GM12872 (cell line): ENCODE measurements around the gene ZMYM2.

Experiments used
- CTCF ChIP-seq: IDR thresholded peaks from 3 replicates; pipeline ENCODE4 v1.5.1; 2011; ENCODE audit warnings: low read depth, mild to moderate bottlenecking, low read length, moderate library complexity; ENCODE audit not compliant: insufficient read depth

Gene ZMYM2

GRCh38 chr13:19958155-19959111 lies at the start of gene ZMYM2:
Gene ZMYM2, plus strand, starts transcription at chr13:19958727. Its CDS starts 34,346 bp downstream, at chr13:19993073.
- TF ChIP-seq CTCF, result no peak

DNA sequence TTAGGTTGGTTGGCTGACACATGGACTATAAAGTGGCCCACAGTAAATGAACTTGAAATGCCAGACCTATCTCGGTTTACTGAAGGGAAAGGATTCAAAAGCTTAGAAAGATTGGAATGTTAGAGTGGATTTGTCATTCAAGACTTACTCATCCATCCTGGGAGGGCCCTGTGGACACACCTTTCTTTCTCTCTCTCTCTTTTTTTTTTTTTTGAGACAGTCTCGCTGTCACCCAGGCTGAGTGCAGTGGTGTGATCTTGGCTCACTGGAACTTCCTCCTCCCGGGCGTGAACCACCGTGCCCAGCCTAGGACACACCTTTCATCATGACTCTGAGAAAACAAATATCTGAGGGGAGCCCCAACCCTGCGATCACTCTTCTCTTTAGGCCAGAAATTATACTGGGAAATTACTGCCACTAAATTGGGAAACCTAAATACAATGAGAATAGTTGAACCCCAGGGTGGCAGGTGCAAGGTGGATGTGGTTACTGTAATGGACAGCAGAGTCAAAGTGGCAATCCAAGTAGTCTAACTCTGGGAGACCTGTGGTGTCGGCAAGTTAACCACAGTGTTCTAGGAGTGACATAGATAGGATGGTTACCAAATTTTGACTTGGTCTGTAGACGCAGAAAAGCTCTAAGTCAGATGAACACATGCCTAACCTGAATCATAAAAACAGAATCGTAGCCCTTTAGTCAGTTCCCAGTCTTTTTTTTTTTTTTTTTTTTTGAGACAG lies 48.0 kb upstream of the ZMYM2 start:
- TF ChIP-seq CTCF, result no peak

- TF ChIP-seq CTCF, result peak; percentile 32; the same call in 2 of the 3 replicates
Measured at GRCh38 chr13:19927117-19927748, 31.3 kb upstream of the ZMYM2 start.

GRCh38 chr13:19940106-19940505 lies 18.4 kb upstream of the ZMYM2 start:
- no peak for TF ChIP-seq CTCF

DNA sequence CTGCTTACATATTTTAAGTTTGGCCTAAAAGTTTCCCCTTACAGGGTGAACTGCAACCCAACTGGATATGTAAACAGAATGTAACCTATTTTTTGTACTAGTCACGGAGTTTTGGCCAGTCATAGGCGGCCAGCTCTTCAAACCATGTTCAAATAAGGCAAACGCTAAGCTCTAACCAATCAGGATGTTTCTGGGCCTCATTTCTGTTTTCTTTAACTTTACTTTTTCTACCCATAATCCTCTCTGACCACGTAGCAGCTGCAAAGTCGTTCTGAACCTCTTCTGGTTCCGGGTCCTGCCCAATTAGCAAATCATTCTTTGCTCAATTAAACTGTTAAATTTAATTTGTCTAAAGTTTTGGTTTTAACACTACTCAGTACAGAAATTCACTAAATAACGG lies 8.2 kb upstream of the ZMYM2 start:
- TF ChIP-seq CTCF, result no peak

GRCh38 chr13:19952850-19953249 lies 5.7 kb upstream of the ZMYM2 start:
- TF ChIP-seq CTCF, result no peak

DNA sequence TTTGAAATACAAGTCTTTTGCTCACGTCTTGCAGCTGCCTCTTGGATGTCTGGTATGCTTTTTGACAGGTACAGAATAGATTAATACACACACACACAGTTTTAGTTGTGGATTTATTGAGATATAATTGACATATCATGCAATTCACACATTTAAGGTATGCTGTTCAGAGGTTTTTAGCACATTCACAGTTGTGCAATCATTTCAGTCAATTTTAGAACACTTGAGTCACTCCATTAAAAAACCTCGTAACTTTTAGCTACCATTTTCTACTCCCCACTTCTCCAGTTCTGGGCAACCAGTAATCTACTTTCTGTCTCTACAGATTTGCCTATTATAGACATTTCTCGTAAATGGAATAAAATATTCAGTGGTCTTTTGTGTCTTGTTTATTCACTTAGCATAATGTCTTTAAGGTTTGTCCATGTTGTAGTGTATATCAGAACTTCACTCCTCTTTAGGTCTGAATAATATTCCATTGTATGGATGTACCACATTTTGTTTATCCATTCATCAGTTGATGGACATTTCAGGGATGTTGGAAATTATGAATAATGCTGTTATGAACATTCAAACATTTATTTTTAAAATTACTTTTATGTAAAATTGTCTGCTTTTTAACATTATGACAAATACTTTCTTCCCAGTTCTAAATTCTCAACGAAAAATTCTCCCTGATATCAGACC lies 2.5 kb upstream of the ZMYM2 start:
- no peak for TF ChIP-seq CTCF
